ENCODE results near the gene SNAPIN.
A peak's percentile ranks its signal among the peaks of the same experiment; 100 is the strongest.

- TF ChIP-seq, protein P1, sequence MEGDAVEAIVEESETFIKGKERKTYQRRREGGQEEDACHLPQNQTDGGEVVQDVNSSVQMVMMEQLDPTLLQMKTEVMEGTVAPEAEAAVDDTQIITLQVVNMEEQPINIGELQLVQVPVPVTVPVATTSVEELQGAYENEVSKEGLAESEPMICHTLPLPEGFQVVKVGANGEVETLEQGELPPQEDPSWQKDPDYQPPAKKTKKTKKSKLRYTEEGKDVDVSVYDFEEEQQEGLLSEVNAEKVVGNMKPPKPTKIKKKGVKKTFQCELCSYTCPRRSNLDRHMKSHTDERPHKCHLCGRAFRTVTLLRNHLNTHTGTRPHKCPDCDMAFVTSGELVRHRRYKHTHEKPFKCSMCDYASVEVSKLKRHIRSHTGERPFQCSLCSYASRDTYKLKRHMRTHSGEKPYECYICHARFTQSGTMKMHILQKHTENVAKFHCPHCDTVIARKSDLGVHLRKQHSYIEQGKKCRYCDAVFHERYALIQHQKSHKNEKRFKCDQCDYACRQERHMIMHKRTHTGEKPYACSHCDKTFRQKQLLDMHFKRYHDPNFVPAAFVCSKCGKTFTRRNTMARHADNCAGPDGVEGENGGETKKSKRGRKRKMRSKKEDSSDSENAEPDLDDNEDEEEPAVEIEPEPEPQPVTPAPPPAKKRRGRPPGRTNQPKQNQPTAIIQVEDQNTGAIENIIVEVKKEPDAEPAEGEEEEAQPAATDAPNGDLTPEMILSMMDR (IDR thresholded peaks at IDR 0.05): peak in 1 of 6 experiments; percentile 53
- TF ChIP-seq POLR2A (IDR thresholded peaks at IDR 0.05): no peak
Observed at GRCh38 chr1:153627715-153628626, 30.5 kb upstream of the SNAPIN start, which contains the start of gene S100A1.

Measured in esophagus squamous epithelium (tissue), 4 donors.